ENCODE measurements around the gene UBE2C.

GRCh38 chr20:45798935-45799642, 13.4 kb upstream of the UBE2C start:
- no peak for TF ChIP-seq CHD7 (IDR thresholded peaks at IDR 0.05; ENCODE audit: insufficient replicate concordance, low read length)
- no peak for TF ChIP-seq POLR2A (IDR thresholded peaks at IDR 0.05; ENCODE audit: control extremely low read depth in 1 of 2, low read depth in 2 of 2, low read length in 2 of 2)
- TF ChIP-seq POLR2AphosphoS5 (IDR thresholded peaks at IDR 0.05; ENCODE audit: low read depth, low read length) = no peak
- TF ChIP-seq CTCF (IDR thresholded peaks at IDR 0.05; ENCODE audit: control extremely low read depth in 1 of 3, insufficient read depth in 1 of 3, low read depth in 1 of 3, low read length in 3 of 3) = peak; percentile 67 to 90 (median 82)
- no peak for TF ChIP-seq CBX8 (IDR thresholded peaks at IDR 0.05; ENCODE audit: borderline replicate concordance, low read depth, low read length)
- TF ChIP-seq TEAD4 (IDR thresholded peaks at IDR 0.05; ENCODE audit: low read depth, low read length) = 0 out of 2 replicates have a peak, but pooled peaks have one; percentile 10
- no peak for TF ChIP-seq E2F6 (IDR thresholded peaks at IDR 0.05)

Data from H1 (cell line).